Ovary (tissue), 9 donors: ENCODE results near the gene DLG5. TPM values are rescaled to one million over a fixed set of nuclear protein-coding genes. Genes with fewer than 3 reads are reported as not detected.

Experiments used
- DNase-seq, 5 donors: peaks; one replicate each; pipeline ENCODE4 v3.0.0-alpha.2; 2019 to 2020
- H3K27ac ChIP-seq, 2 donors: fragments of 200-600 bp; one replicate each; pipeline versions ENCODE4 v1.5.1 to v1.8.0; 2019 to 2022
- H3K27me3 ChIP-seq: fragments of 200-600 bp; one replicate; pipeline ENCODE4 v1.8.0; 2022
- H3K36me3 ChIP-seq: fragments of 200-600 bp; sonication (generic); one replicate; pipeline ENCODE4 v1.5.1; 2019
- H3K4me1 ChIP-seq: one replicate; pipeline ENCODE4 v1.8.1; 2013; ENCODE audit warnings: mild to moderate bottlenecking, moderate library complexity; ENCODE audit not compliant: insufficient read depth
- H3K4me3 ChIP-seq: fragments of 200-600 bp; sonication (generic); one replicate; pipeline ENCODE4 v1.5.1; 2017
- H3K9me3 ChIP-seq, 2 donors: fragments of 200-600 bp in 1 of 2; sonication (generic) in 1 of 2; one replicate each; pipeline versions ENCODE4 v1.5.1 to v1.8.1; 2013 to 2019; ENCODE audit warnings: mild to moderate bottlenecking in 1 of 2, moderate library complexity in 1 of 2
- EP300 ChIP-seq: sonication (generic); formaldehyde crosslinking; IDR thresholded peaks from one replicate; pipeline ENCODE4 v1.6.1; 2017; ENCODE audit warnings: antibody characterized with exemption
- POLR2A ChIP-seq: fragments of 450-650 bp; IDR thresholded peaks from one replicate; pipeline ENCODE4 v1.6.1; 2017; ENCODE audit warnings: antibody characterized with exemption, mild to moderate bottlenecking, moderate library complexity
- WGBS, 3 donors: extraction: QIAGEN DNeasy Blood & Tissue Kit in 1 of 3; methylation state at CpG; one replicate each; pipeline versions ENCODE4 v1.1.5 to v1.1.7; 2013 to 2017; 5-methylcytosine and 5-hydroxymethylcytosine counted together
- intact Hi-C, 4 donors: fragments of 100-400 bp; cut with DNase I; formaldehyde crosslinking; loops; one replicate each; pipeline versions ENCODE4 v1.11.0 to v1.15.1; 2022 to 2023
- polyA plus RNA-seq, 2 donors: library from polyadenylated mRNA; stranded (reverse); fragments of 200-250 nt in 1 of 2; fragments of 350-450 nt in 1 of 2; fragmentation: Illumina TruSeq in 1 of 2; extraction: RNeasy Lipid Tissue Mini Kit (QIAGEN cat#74804) in 1 of 2; gene quantifications; one replicate each; pipeline ENCODE4 v1.2.3, GENCODE V29; 2013 to 2014
- total RNA-seq, 7 donors: library from RNA; depleted of rRNA in 2 of 7; stranded (reverse); fragments of >200 nt in 2 of 7; fragmentation: NEBNext Ultra II Directional in 3 of 7; extraction: Animal tissue kit (Norgen Biotek cat#: 25700) in 3 of 7; gene quantifications; one replicate each; pipeline versions ENCODE4 v1.1.0 to v1.2.4, GENCODE V29; 2016 to 2023
- TF ChIP-seq, protein P1 (sequence below), 3 donors: fragments of 450-650 bp in 2 of 3; fragments of 200-600 bp in 1 of 3; IDR thresholded peaks; one replicate each; pipeline versions ENCODE4 v1.5.1 to v1.8.0; 2016 to 2022; ENCODE audit warnings: antibody characterized with exemption in 3 of 3, mild to moderate bottlenecking in 1 of 3
- donor health status: DM: no; HTN: no; CAD: no; lungs with moderate emphysema.
- donor health status: DM: no; HTN: no; CAD: no.
- donor health status: Bipolar disorder and iron deficiency.
- donor health status: DM: yes; HTN: yes; CAD: no.
- donor health status: DM: no; HTN: no; CAD: no.
- donor health status: DM: yes; HTN: yes; CAD: no.

DLG5 gene
- total and polyA plus RNA-seq, 9 donors = 29.1 to 71.9 (median 42.8) TPM

DNA sequence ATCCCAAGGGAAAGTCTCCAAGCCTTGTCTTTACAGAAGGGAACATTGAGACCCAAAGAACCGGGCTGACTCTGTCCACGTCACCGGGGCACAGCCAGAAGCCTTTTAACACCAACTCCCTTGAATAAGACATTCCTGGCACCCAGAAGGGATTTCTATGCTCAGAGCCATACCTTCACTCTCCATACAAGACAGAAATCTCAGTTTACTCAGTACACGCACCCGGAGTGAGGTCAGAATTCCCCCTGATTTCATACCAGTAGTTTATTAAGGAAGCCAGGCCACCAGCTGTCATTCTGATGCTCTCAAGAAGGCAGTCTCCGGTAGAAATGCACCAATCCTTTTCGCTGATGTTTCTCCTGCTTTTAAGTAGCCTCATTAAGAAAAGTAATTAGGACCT lies 154.7 kb downstream of the DLG5 start:
- WGBS, 3 donors = 85 to 88% (median 86%) methylated on average over 7 of the region's 7 CpGs
- DNase-seq = no peak
- no peaks in the 10 kb centered on the region for H3K9me3 ChIP-seq
- no peak for TF ChIP-seq EP300
- no peak for TF ChIP-seq POLR2A
- TF ChIP-seq, protein P1, sequence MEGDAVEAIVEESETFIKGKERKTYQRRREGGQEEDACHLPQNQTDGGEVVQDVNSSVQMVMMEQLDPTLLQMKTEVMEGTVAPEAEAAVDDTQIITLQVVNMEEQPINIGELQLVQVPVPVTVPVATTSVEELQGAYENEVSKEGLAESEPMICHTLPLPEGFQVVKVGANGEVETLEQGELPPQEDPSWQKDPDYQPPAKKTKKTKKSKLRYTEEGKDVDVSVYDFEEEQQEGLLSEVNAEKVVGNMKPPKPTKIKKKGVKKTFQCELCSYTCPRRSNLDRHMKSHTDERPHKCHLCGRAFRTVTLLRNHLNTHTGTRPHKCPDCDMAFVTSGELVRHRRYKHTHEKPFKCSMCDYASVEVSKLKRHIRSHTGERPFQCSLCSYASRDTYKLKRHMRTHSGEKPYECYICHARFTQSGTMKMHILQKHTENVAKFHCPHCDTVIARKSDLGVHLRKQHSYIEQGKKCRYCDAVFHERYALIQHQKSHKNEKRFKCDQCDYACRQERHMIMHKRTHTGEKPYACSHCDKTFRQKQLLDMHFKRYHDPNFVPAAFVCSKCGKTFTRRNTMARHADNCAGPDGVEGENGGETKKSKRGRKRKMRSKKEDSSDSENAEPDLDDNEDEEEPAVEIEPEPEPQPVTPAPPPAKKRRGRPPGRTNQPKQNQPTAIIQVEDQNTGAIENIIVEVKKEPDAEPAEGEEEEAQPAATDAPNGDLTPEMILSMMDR (IDR thresholded peaks at IDR 0.05) = no peak
- no peak overlapping the region for H3K4me3 ChIP-seq
- no peaks in the 10 kb centered on the region for H3K4me1 ChIP-seq
- H3K27me3 ChIP-seq = no peaks in the 10 kb centered on the region
- H3K36me3 ChIP-seq = no peaks in the 10 kb centered on the region
- no peak overlapping the region for H3K27ac ChIP-seq
- intact Hi-C loops = no loop called here

DNA sequence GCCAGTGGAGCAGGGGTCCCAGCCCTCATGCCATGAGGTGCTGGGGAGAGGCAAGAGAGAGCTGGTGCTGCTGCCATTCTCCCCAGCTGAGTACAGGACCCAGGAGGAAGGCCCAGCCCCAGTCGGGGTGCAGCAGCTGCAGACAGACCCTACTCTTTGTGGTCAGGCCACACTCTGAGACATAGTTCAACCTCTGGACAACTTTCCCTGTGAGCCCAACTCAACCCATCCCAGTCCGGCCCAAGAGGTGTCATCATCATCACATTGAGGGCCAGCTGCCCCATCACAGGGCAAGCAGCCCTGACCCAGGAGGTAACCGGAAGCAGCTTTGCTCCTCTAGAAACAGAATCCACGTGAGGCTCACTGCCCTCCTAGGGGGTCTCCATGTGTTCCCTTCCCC lies 155.1 kb downstream of the DLG5 start:
- Histone ChIP-seq H3K9me3 (no peaks in the 10 kb centered on the region), H3K4me3 (no peak overlapping the region), H3K4me1 (no peaks in the 10 kb centered on the region), H3K27me3 (no peaks in the 10 kb centered on the region), H3K36me3 (no peaks in the 10 kb centered on the region), H3K27ac (no peak overlapping the region)
- intact Hi-C loops = no loop called here
- 80 to 85% (median 82%) methylated on average over 4 of the region's 4 CpGs for WGBS, 3 donors
- TF ChIP-seq EP300 = no peak
- TF ChIP-seq, protein P1 (IDR thresholded peaks at IDR 0.05) = no peak
- TF ChIP-seq POLR2A = no peak
- no peak for DNase-seq

DNA sequence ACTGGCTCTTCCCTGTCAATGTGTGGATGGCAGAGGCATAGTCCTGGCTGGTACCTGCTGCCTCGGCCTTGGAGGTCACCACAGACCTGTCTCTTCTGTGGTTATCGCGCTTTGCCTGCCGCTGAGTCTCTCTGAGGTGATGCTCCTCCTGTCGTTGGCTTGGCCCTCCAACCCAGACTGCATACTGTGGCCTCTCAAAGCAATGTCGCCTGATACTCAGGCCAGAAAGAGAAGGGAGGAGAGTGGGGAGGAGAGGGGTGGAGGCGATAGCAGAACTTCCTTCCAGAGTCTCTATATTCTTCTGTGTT lies 155.7 kb downstream of the DLG5 start:
- Histone ChIP-seq H3K36me3 (no peaks in the 10 kb centered on the region), H3K27ac (no peak overlapping the region), H3K27me3 (no peaks in the 10 kb centered on the region), H3K4me3 (no peak overlapping the region), H3K9me3 (no peaks in the 10 kb centered on the region), H3K4me1 (no peaks in the 10 kb centered on the region)
- WGBS, 3 donors = 72 to 77% (median 76%) methylated on average over 7 of the region's 7 CpGs
- no peak for TF ChIP-seq POLR2A
- TF ChIP-seq EP300 = no peak
- TF ChIP-seq, protein P1 (IDR thresholded peaks at IDR 0.05) = no peak
- DNase-seq = no peak
- intact Hi-C loops = no loop called here

DNA sequence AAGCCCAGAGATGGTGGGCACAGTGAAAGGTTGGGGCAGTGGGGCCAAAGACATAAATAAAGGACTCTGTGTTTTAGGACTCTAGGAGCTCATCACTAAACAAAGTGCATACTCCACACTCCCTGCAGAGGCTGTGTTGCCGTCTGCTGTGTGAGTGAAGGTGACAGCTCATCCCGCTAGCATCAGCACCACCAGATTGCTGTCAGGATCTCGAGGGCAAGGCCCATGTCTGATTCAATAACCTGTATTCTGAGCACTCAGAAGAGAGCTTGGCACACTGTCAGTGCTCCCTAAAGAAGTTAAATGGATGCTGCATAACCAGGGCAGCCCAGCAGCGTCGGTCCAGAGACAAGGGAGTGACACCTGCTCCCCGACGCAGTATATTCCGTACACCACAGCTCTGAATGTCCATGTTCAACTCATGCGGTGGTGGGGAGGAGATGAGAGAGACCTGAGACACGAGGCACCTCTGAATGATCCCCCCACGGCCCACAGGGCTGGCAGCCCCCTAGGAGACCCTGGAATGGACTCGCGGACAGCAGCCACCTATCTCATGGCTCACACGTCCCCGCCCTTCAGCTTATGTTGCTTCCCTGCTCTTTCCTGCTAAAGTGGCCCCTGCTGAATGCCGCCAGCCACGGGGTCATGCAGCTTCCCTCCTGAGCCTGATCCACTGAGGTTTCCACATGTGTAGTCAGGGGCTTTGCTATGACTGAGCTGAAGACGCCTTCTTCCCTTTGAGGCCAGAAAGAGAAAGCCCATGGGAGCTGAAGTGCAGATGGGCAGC lies 156.3 kb downstream of the DLG5 start:
- Histone ChIP-seq H3K27ac (no peak overlapping the region), H3K36me3 (no peaks in the 10 kb centered on the region), H3K27me3 (no peaks in the 10 kb centered on the region), H3K4me1 (no peaks in the 10 kb centered on the region), H3K4me3 (no peak overlapping the region), H3K9me3 (no peaks in the 10 kb centered on the region)
- intact Hi-C loops = no loop called here
- WGBS, 3 donors = 80 to 83% (median 83%) methylated on average over 18 of the region's 18 CpGs
- TF ChIP-seq POLR2A (no peak), EP300 (no peak)
- TF ChIP-seq, protein P1 (IDR thresholded peaks at IDR 0.05) = no peak
- no peak for DNase-seq
